Body of pancreas (tissue), 4 donors: ENCODE measurements around the gene HNRNPCL1. TPM values are rescaled to one million over a fixed set of nuclear protein-coding genes. Genes with fewer than 3 reads are reported as not detected.

Experiments
- ATAC-seq: fragments of 150-250 bp; one replicate; pipeline ENCODE4 v1.9.1; 2016
- DNase-seq, 4 donors: peaks; one replicate each; pipeline ENCODE4 v3.0.0-alpha.2; 2019
- H3K27ac ChIP-seq, 4 donors: fragments of 200-600 bp; sonication (generic); 1 replicate in 3 of 4; 2 replicates in 1 of 4; pipeline versions ENCODE4 v1.5.1 to v1.6.1; 2016 to 2019; ENCODE audit warnings: mild to moderate bottlenecking in 1 of 4, mixed read lengths in 1 of 4, moderate library complexity in 1 of 4
- H3K27me3 ChIP-seq, 2 donors: fragments of 200-600 bp; sonication (generic); one replicate each; pipeline ENCODE4 v1.6.0; 2016; ENCODE audit warnings: mild to moderate bottlenecking in 1 of 2
- H3K36me3 ChIP-seq, 2 donors: fragments of 200-600 bp; sonication (generic); replicated peaks in 1 of 2; 2 replicates each; pipeline ENCODE4 v1.5.1; 2016; ENCODE audit warnings: low read depth in 2 of 2; ENCODE audit not compliant: insufficient read depth in 1 of 2
- H3K4me1 ChIP-seq: fragments of 200-600 bp; sonication (generic); one replicate; pipeline ENCODE4 v1.6.0; 2016
- H3K4me3 ChIP-seq, 2 donors: fragments of 200-600 bp; sonication (generic); 1 replicate in 1 of 2; 2 replicates in 1 of 2; pipeline ENCODE4 v1.5.1; 2016 to 2019
- H3K9me3 ChIP-seq, 3 donors: fragments of 200-600 bp; sonication (generic); 1 replicate in 2 of 3; 2 replicates in 1 of 3; pipeline ENCODE4 v1.5.1; 2016
- CTCF ChIP-seq, 7 experiments: fragments of 450-650 bp in 4 of 7; fragments of 200-600 bp in 3 of 7; sonication (generic) in 3 of 7; IDR thresholded peaks; one replicate each; pipeline ENCODE4 v1.5.1; 2016 to 2019; ENCODE audit warnings: antibody characterized with exemption in 7 of 7
- POLR2A ChIP-seq, 3 donors: fragments of 450-650 bp; IDR thresholded peaks; one replicate each; pipeline ENCODE4 v1.6.1; 2016; ENCODE audit warnings: antibody characterized with exemption in 3 of 3, mild to moderate bottlenecking in 2 of 3
- WGBS, 2 donors: methylation state at CpG; one replicate each; pipeline ENCODE4 v1.1.5; 2017; 5-methylcytosine and 5-hydroxymethylcytosine counted together
- intact Hi-C: fragments of 100-400 bp; cut with DNase I; formaldehyde crosslinking; loops from one replicate; pipeline ENCODE4 v1.15.1; 2023
- total RNA-seq, 2 donors: library from RNA; depleted of rRNA; stranded (reverse); fragments of >200 nt; gene quantifications; one replicate each; pipeline ENCODE4 v1.1.0, GENCODE V29; 2016

The HNRNPCL1 gene
- total RNA-seq, 2 donors from 2014 or later = not detected

GRCh38 chr1:12811409-12811784 is 37.1 kb downstream of the HNRNPCL1 start:
- intact Hi-C loops = no loop called here
- Histone ChIP-seq H3K9me3 (no peaks in the 10 kb centered on the region), H3K36me3 (no peaks in the 10 kb centered on the region), H3K4me3 (no peak overlapping the region), H3K4me1 (no peaks in the 10 kb centered on the region), H3K27me3 (no peaks in the 10 kb centered on the region), H3K27ac (no peak overlapping the region)
- WGBS, 2 donors = 22 to 44% methylated on average over 2 of the region's 2 CpGs
- DNase-seq = no peak
- TF ChIP-seq CTCF (IDR thresholded peaks at IDR 0.05) = no peak
- no peak for TF ChIP-seq POLR2A (IDR thresholded peaks at IDR 0.05)
- no peak for ATAC-seq

GRCh38 chr1:12810691-12811408 is 37.7 kb downstream of the HNRNPCL1 start:
- Histone ChIP-seq H3K4me1 (no peaks in the 10 kb centered on the region), H3K9me3 (no peaks in the 10 kb centered on the region), H3K4me3 (no peak overlapping the region), H3K36me3 (no peaks in the 10 kb centered on the region), H3K27ac (no peak overlapping the region), H3K27me3 (no peaks in the 10 kb centered on the region)
- DNase-seq (no peak), ATAC-seq (no peak)
- WGBS, 2 donors = 20 to 53% methylated on average over 1 to 5 of the region's 5 CpGs
- TF ChIP-seq POLR2A (IDR thresholded peaks at IDR 0.05) (no peak), CTCF (IDR thresholded peaks at IDR 0.05) (no peak)
- intact Hi-C loops = no loop called here

GRCh38 chr1:12809933-12810332 is 38.6 kb downstream of the HNRNPCL1 start:
- no peak for ATAC-seq
- WGBS, 2 donors = 64% methylated on average over 1 of the region's 1 CpG; no CpG with 5 or more reads in 1 of the 2 donors
- Histone ChIP-seq H3K9me3 (no peaks in the 10 kb centered on the region), H3K27ac (no peak overlapping the region), H3K4me3 (no peak overlapping the region), H3K36me3 (no peaks in the 10 kb centered on the region), H3K4me1 (no peaks in the 10 kb centered on the region), H3K27me3 (no peaks in the 10 kb centered on the region)
- intact Hi-C loops = no loop called here
- no peak for DNase-seq
- TF ChIP-seq CTCF (IDR thresholded peaks at IDR 0.05) = no peak

- H3K4me3 ChIP-seq = no peak overlapping the region
These were observed 48.8 kb downstream of the HNRNPCL1 start for GRCh38 chr1:12799730-12800129.

GRCh38 chr1:12798911-12799310 is 49.6 kb downstream of the HNRNPCL1 start:
- H3K9me3 ChIP-seq = no peaks in the 10 kb centered on the region
- DNase-seq = no peak
- 45% methylated on average over 4 of the region's 4 CpGs; no CpG with 5 or more reads in 1 of the 2 donors for WGBS, 2 donors
- H3K4me1 ChIP-seq = no peaks in the 10 kb centered on the region
- H3K27me3 ChIP-seq = no peaks in the 10 kb centered on the region
- TF ChIP-seq POLR2A (IDR thresholded peaks at IDR 0.05) = no peak
- TF ChIP-seq CTCF (IDR thresholded peaks at IDR 0.05) = no peak
- ATAC-seq = no peak
- no peak overlapping the region for H3K27ac ChIP-seq
- H3K4me3 ChIP-seq = no peak overlapping the region
- H3K36me3 ChIP-seq = no peaks in the 10 kb centered on the region
- intact Hi-C loops = no loop called here

More at GRCh38 chr1:12799730-12800129, 48.8 kb downstream of the HNRNPCL1 start:
- 35 to 47% methylated on average over 2 of the region's 2 CpGs for WGBS, 2 donors
- DNase-seq (no peak), ATAC-seq (no peak)
- Histone ChIP-seq H3K36me3 (no peaks in the 10 kb centered on the region), H3K27ac (no peak overlapping the region), H3K4me1 (no peaks in the 10 kb centered on the region), H3K9me3 (no peaks in the 10 kb centered on the region), H3K27me3 (no peaks in the 10 kb centered on the region)
- no peak for TF ChIP-seq POLR2A (IDR thresholded peaks at IDR 0.05)
- intact Hi-C loops = no loop called here

Other genes with a start within 250 kb of the HNRNPCL1 start
- gene DHRS3, start 230.5 kb downstream of the HNRNPCL1 start, total RNA-seq = 100 to 1,000 TPM in 1 of 2 donors, 10 to 100 TPM in 1; 81.7 to 104 TPM
- not detected for gene AADACL4, start 204.6 kb downstream of the HNRNPCL1 start, total RNA-seq
- not detected for gene AADACL3, start 132.6 kb downstream of the HNRNPCL1 start, total RNA-seq
- not detected for gene CFAP107, start 102.5 kb downstream of the HNRNPCL1 start, total RNA-seq
- gene PRAMEF12, start 75.0 kb downstream of the HNRNPCL1 start, total RNA-seq = not detected
- not detected for gene PRAMEF1, start 57.3 kb downstream of the HNRNPCL1 start, total RNA-seq
- not detected for gene PRAMEF11, start 17.3 kb downstream of the HNRNPCL1 start, total RNA-seq
- not detected for gene PRAMEF2, start 8.4 kb upstream of the HNRNPCL1 start, total RNA-seq
- not detected for gene PRAMEF4, start 37.5 kb upstream of the HNRNPCL1 start, total RNA-seq
- not detected for gene PRAMEF10, start 49.5 kb upstream of the HNRNPCL1 start, total RNA-seq
- gene PRAMEF7, start 67.9 kb upstream of the HNRNPCL1 start, total RNA-seq = not detected
- gene PRAMEF6, start 98.9 kb upstream of the HNRNPCL1 start, total RNA-seq = not detected
- not detected for gene PRAMEF27, start 207.9 kb upstream of the HNRNPCL1 start, total RNA-seq
- gene HNRNPCL3, start 212.0 kb upstream of the HNRNPCL1 start, total RNA-seq = not detected
- gene PRAMEF25, start 222.1 kb upstream of the HNRNPCL1 start, total RNA-seq = not detected